Astrocyte (in vitro differentiated cells and primary cell): Measurements from ENCODE around the gene FASTKD1. TPM values are rescaled to one million over a fixed set of nuclear protein-coding genes. Genes with fewer than 3 reads are reported as not detected.
"Not testable (repeated sequence)": the region's sequence is repeated elsewhere in the genome, so short reads cannot be mapped to it uniquely, and the experiment has no call there.

Source experiments
- DNase-seq: peaks from one replicate; pipeline ENCODE4 v3.0.0-alpha.2; 2010; ENCODE audit warnings: low read depth
- FAIRE-seq: peaks from 2 replicates; lab custom pipeline; 2011; peaks lifted over from hg19 to GRCh38; lab: Jason Lieb, UNC
- H2AFZ ChIP-seq: 2 replicates; pipeline ENCODE4 v1.6.0; 2012; ENCODE audit warnings: low read depth, low read length, inconsistent platforms
- H3K27ac ChIP-seq: 2 replicates; pipeline ENCODE4 v1.5.1; 2011; ENCODE audit warnings: low read depth, low read length, inconsistent platforms
- H3K27me3 ChIP-seq: 2 replicates; pipeline ENCODE4 v1.6.0; 2011; ENCODE audit warnings: low read length, inconsistent platforms; ENCODE audit not compliant: insufficient read depth
- H3K36me3 ChIP-seq: 2 replicates; pipeline ENCODE4 v1.5.1; 2011; ENCODE audit warnings: low read length, inconsistent platforms; ENCODE audit not compliant: insufficient read depth
- H3K4me1 ChIP-seq: 2 replicates; pipeline ENCODE4 v1.5.1; 2011; ENCODE audit warnings: low read length, inconsistent platforms; ENCODE audit not compliant: insufficient read depth
- H3K4me2 ChIP-seq: 2 replicates; pipeline ENCODE4 v1.6.0; 2012; ENCODE audit warnings: low read length, inconsistent platforms
- H3K4me3 ChIP-seq: 2 replicates; pipeline ENCODE4 v1.5.1; 2011; ENCODE audit warnings: low read depth, mild to moderate bottlenecking, low read length, inconsistent platforms; ENCODE audit not compliant: insufficient read depth
- H3K79me2 ChIP-seq: 2 replicates; pipeline ENCODE4 v1.6.0; 2012; ENCODE audit warnings: mild to moderate bottlenecking, low read length, inconsistent platforms; ENCODE audit not compliant: insufficient read depth
- H3K9ac ChIP-seq: 2 replicates; pipeline ENCODE4 v1.6.0; 2012; ENCODE audit warnings: mild to moderate bottlenecking, low read length, inconsistent platforms
- H3K9me3 ChIP-seq: 2 replicates; pipeline ENCODE4 v1.5.1; 2012; ENCODE audit warnings: low read depth, mild to moderate bottlenecking, low read length, inconsistent platforms; ENCODE audit not compliant: insufficient read depth
- H4K20me1 ChIP-seq: 2 replicates; pipeline ENCODE4 v1.6.0; 2012; ENCODE audit warnings: low read length, inconsistent platforms; ENCODE audit not compliant: insufficient read depth
- H3K27ac Mint-ChIP-seq: one replicate; pipeline ENCODE4 v1.8.0; 2021; ENCODE audit warnings: mild to moderate bottlenecking, mixed read lengths; ENCODE audit not compliant: unreplicated experiment
- H3K27me3 Mint-ChIP-seq: one replicate; pipeline ENCODE4 v1.8.0; 2021; ENCODE audit warnings: low read depth, mixed read lengths; ENCODE audit not compliant: unreplicated experiment
- H3K36me3 Mint-ChIP-seq: one replicate; pipeline ENCODE4 v1.8.0; 2021; ENCODE audit warnings: low read depth, mixed read lengths; ENCODE audit not compliant: unreplicated experiment
- H3K4me1 Mint-ChIP-seq: one replicate; pipeline ENCODE4 v1.8.0; 2021; ENCODE audit warnings: low read depth, mixed read lengths; ENCODE audit not compliant: unreplicated experiment
- H3K4me3 Mint-ChIP-seq: one replicate; pipeline ENCODE4 v1.8.0; 2021; ENCODE audit warnings: mild to moderate bottlenecking, moderate library complexity, mixed read lengths; ENCODE audit not compliant: unreplicated experiment
- H3K9me3 Mint-ChIP-seq: one replicate; pipeline ENCODE4 v1.8.0; 2021; ENCODE audit warnings: mild to moderate bottlenecking, mixed read lengths; ENCODE audit not compliant: unreplicated experiment
- CTCF ChIP-seq: IDR thresholded peaks from 2 replicates; pipeline ENCODE4 v1.5.1; 2011; ENCODE audit warnings: low read depth, mild to moderate bottlenecking, inconsistent platforms, low read length, moderate library complexity; ENCODE audit not compliant: insufficient read depth
- EZH2 ChIP-seq: IDR thresholded peaks from 2 replicates; pipeline ENCODE4 v1.6.1; 2012; ENCODE audit warnings: mild to moderate bottlenecking, low read length, inconsistent platforms; ENCODE audit not compliant: insufficient read depth
- total RNA-seq: library from RNA; stranded (reverse); gene quantifications from 2 replicates; pipeline ENCODE4 v1.2.1, GENCODE V29; 2021

Gene FASTKD1
- total RNA-seq, 1 donor from 2014 or later = 37.3 TPM

- no peak overlapping the region for H3K4me2 ChIP-seq
- DNase-seq = no peak
- H3K27me3 ChIP-seq = no peaks in the 10 kb centered on the region
- H3K4me1 ChIP-seq = no peaks in the 10 kb centered on the region
- no peak overlapping the region for H3K27ac Mint-ChIP-seq
- FAIRE-seq = no peak
- no peaks in the 10 kb centered on the region for H3K4me1 Mint-ChIP-seq
- peaks cover 13% of the 10 kb centered on the region for H3K36me3 ChIP-seq
- peaks cover 32% of the 10 kb centered on the region for H3K36me3 Mint-ChIP-seq
- H3K9me3 Mint-ChIP-seq = peaks cover 6% of the 10 kb centered on the region
- H4K20me1 ChIP-seq = peaks cover 19% of the 10 kb centered on the region
- no peak overlapping the region for H3K9ac ChIP-seq
- H3K79me2 ChIP-seq = peaks cover 26% of the 10 kb centered on the region
- no peak overlapping the region for H3K4me3 ChIP-seq
- H3K27me3 Mint-ChIP-seq = no peaks in the 10 kb centered on the region
- no peak overlapping the region for H3K27ac ChIP-seq
- no peaks in the 10 kb centered on the region for H3K9me3 ChIP-seq
- no peak overlapping the region for H2AFZ ChIP-seq
- no peak overlapping the region for H3K4me3 Mint-ChIP-seq
- no peak for TF ChIP-seq EZH2
- TF ChIP-seq CTCF = no peak
Measured at GRCh38 chr2:169620509-169620908, 46.8 kb upstream of the FASTKD1 start.

GRCh38 chr2:169619946-169620345 lies 46.3 kb upstream of the FASTKD1 start:
- H3K79me2 ChIP-seq = peaks cover 26% of the 10 kb centered on the region
- no peak for FAIRE-seq

GRCh38 chr2:169615982-169616381 lies 42.3 kb upstream of the FASTKD1 start:
- not testable (repeated sequence) for FAIRE-seq
- H3K36me3 Mint-ChIP-seq = peaks cover 44% of the 10 kb centered on the region

More at GRCh38 chr2:169619946-169620345, 46.3 kb upstream of the FASTKD1 start:
- no peak overlapping the region for H3K4me3 ChIP-seq
- no peaks in the 10 kb centered on the region for H3K4me1 ChIP-seq
- peaks cover 17% of the 10 kb centered on the region for H3K36me3 ChIP-seq
- H3K4me2 ChIP-seq = no peak overlapping the region
- H3K9me3 Mint-ChIP-seq = peaks cover 6% of the 10 kb centered on the region
- H3K27ac Mint-ChIP-seq = no peak overlapping the region
- no peaks in the 10 kb centered on the region for H3K4me1 Mint-ChIP-seq
- TF ChIP-seq CTCF (no peak), EZH2 (no peak)
- H3K4me3 Mint-ChIP-seq = no peak overlapping the region
- H3K36me3 Mint-ChIP-seq = peaks cover 36% of the 10 kb centered on the region
- H4K20me1 ChIP-seq = peaks cover 18% of the 10 kb centered on the region
- DNase-seq = peak; percentile 16
- H3K9ac ChIP-seq = no peak overlapping the region
- H3K27ac ChIP-seq = no peak overlapping the region
- H3K9me3 ChIP-seq = no peaks in the 10 kb centered on the region
- H2AFZ ChIP-seq = no peak overlapping the region
- H3K27me3 Mint-ChIP-seq = no peaks in the 10 kb centered on the region
- H3K27me3 ChIP-seq = no peaks in the 10 kb centered on the region

More at GRCh38 chr2:169615982-169616381, 42.3 kb upstream of the FASTKD1 start:
- Histone ChIP-seq H3K36me3 (peaks cover 27% of the 10 kb centered on the region), H3K79me2 (peaks cover 16% of the 10 kb centered on the region)
- not testable (repeated sequence) for H3K27me3 Mint-ChIP-seq, H3K9me3 ChIP-seq, H2AFZ ChIP-seq, DNase-seq, H3K27ac ChIP-seq, H3K9me3 Mint-ChIP-seq, H3K4me2 ChIP-seq, H3K27me3 ChIP-seq, H3K9ac ChIP-seq, H3K4me3 Mint-ChIP-seq, H3K4me1 ChIP-seq, H3K4me1 Mint-ChIP-seq, H4K20me1 ChIP-seq, H3K4me3 ChIP-seq, H3K27ac Mint-ChIP-seq
